Ovary (tissue), 9 donors: ENCODE data around the gene IGLL1. TPM values are rescaled to one million over a fixed set of nuclear protein-coding genes. Genes with fewer than 3 reads are reported as not detected.

ENCODE experiments used
- DNase-seq, 5 donors: peaks; one replicate each; pipeline ENCODE4 v3.0.0-alpha.2; 2019 to 2020
- H3K27ac ChIP-seq, 2 donors: fragments of 200-600 bp; one replicate each; pipeline versions ENCODE4 v1.5.1 to v1.8.0; 2019 to 2022
- H3K27me3 ChIP-seq: fragments of 200-600 bp; one replicate; pipeline ENCODE4 v1.8.0; 2022
- H3K36me3 ChIP-seq: fragments of 200-600 bp; sonication (generic); one replicate; pipeline ENCODE4 v1.5.1; 2019
- H3K4me1 ChIP-seq: one replicate; pipeline ENCODE4 v1.8.1; 2013; ENCODE audit warnings: mild to moderate bottlenecking, moderate library complexity; ENCODE audit not compliant: insufficient read depth
- H3K4me3 ChIP-seq: fragments of 200-600 bp; sonication (generic); one replicate; pipeline ENCODE4 v1.5.1; 2017
- H3K9me3 ChIP-seq, 2 donors: fragments of 200-600 bp in 1 of 2; sonication (generic) in 1 of 2; one replicate each; pipeline versions ENCODE4 v1.5.1 to v1.8.1; 2013 to 2019; ENCODE audit warnings: mild to moderate bottlenecking in 1 of 2, moderate library complexity in 1 of 2
- CTCF ChIP-seq, 3 donors: fragments of 450-650 bp in 2 of 3; fragments of 200-600 bp in 1 of 3; IDR thresholded peaks; one replicate each; pipeline versions ENCODE4 v1.5.1 to v1.8.0; 2016 to 2022; ENCODE audit warnings: antibody characterized with exemption in 3 of 3, mild to moderate bottlenecking in 1 of 3
- EP300 ChIP-seq: sonication (generic); formaldehyde crosslinking; IDR thresholded peaks from one replicate; pipeline ENCODE4 v1.6.1; 2017; ENCODE audit warnings: antibody characterized with exemption
- POLR2A ChIP-seq: fragments of 450-650 bp; IDR thresholded peaks from one replicate; pipeline ENCODE4 v1.6.1; 2017; ENCODE audit warnings: antibody characterized with exemption, mild to moderate bottlenecking, moderate library complexity
- WGBS, 3 donors: extraction: QIAGEN DNeasy Blood & Tissue Kit in 1 of 3; methylation state at CpG; one replicate each; pipeline versions ENCODE4 v1.1.5 to v1.1.7; 2013 to 2017; 5-methylcytosine and 5-hydroxymethylcytosine counted together
- intact Hi-C, 4 donors: fragments of 100-400 bp; cut with DNase I; formaldehyde crosslinking; loops; one replicate each; pipeline versions ENCODE4 v1.11.0 to v1.15.1; 2022 to 2023
- polyA plus RNA-seq, 2 donors: library from polyadenylated mRNA; stranded (reverse); fragments of 200-250 nt in 1 of 2; fragments of 350-450 nt in 1 of 2; fragmentation: Illumina TruSeq in 1 of 2; extraction: RNeasy Lipid Tissue Mini Kit (QIAGEN cat#74804) in 1 of 2; gene quantifications; one replicate each; pipeline ENCODE4 v1.2.3, GENCODE V29; 2013 to 2014
- small RNA-seq: library from RNA; depleted of rRNA; stranded (forward); fragments of <200 nt; gene quantifications from one replicate; pipeline ENCODE3, GENCODE V24; 2016
- total RNA-seq, 7 donors: library from RNA; depleted of rRNA in 2 of 7; stranded (reverse); fragments of >200 nt in 2 of 7; fragmentation: NEBNext Ultra II Directional in 3 of 7; extraction: Animal tissue kit (Norgen Biotek cat#: 25700) in 3 of 7; gene quantifications; one replicate each; pipeline versions ENCODE4 v1.1.0 to v1.2.4, GENCODE V29; 2016 to 2023
- donor health status: DM: no; HTN: no; CAD: no; lungs with moderate emphysema.
- donor health status: DM: no; HTN: no; CAD: no.
- donor health status: Bipolar disorder and iron deficiency.
- donor health status: DM: yes; HTN: yes; CAD: no.
- donor health status: DM: no; HTN: no; CAD: no.
- donor health status: DM: yes; HTN: yes; CAD: no.

Gene IGLL1
- total and polyA plus RNA-seq, 9 donors: 0.34 TPM; not detected in 8

DNA sequence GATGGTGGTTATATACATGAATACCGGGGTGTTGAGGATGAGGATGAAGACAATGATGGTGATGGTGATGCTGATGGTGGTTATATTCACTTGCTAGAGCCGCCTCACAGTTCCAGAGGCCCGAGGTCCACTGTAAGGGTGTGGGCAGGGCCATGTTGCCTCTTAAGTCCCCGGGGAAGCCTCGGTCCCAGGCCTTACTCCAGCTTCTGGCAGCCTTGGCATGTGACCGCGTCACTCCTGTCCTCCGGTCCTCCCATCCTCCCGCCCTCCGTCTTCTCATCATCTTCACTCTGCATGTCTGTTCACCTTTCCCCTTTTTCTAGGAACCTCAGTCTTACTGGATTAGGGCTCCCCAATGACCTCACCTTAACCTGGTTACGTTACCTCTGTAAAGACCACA lies 54.6 kb downstream of the IGLL1 start:
- Histone ChIP-seq H3K36me3 (no peaks in the 10 kb centered on the region), H3K9me3 (no peaks in the 10 kb centered on the region), H3K4me3 (no peak overlapping the region), H3K27ac (no peak overlapping the region), H3K4me1 (peaks cover 30% of the 10 kb centered on the region), H3K27me3 (no peaks in the 10 kb centered on the region)
- TF ChIP-seq POLR2A (no peak), CTCF (IDR thresholded peaks at IDR 0.05) (no peak), EP300 (no peak)
- WGBS, 3 donors: 88 to 91% (median 88%) methylated on average over 11 of the region's 11 CpGs
- peak in 3 of 5 donors; percentile 34 to 41 (median 38) for DNase-seq
- intact Hi-C loops: loop anchor here in 1 of 4 donors (10.0 kb wide), 1 partner anchor 121 kb away; no protein-coding TSS in a partner anchor

GRCh38 chr22:23524226-23524625 lies 55.9 kb downstream of the IGLL1 start:
- Histone ChIP-seq H3K4me1 (peaks cover 31% of the 10 kb centered on the region), H3K4me3 (no peak overlapping the region), H3K27ac (peak overlapping the region in 1 of 2 donors; percentile 97), H3K36me3 (no peaks in the 10 kb centered on the region), H3K9me3 (no peaks in the 10 kb centered on the region), H3K27me3 (no peaks in the 10 kb centered on the region)
- intact Hi-C loops: loop anchor here in 1 of 4 donors (10.0 kb wide), 1 partner anchor 119 kb away; no protein-coding TSS in a partner anchor
- peak in 2 of 5 donors; percentile 28 to 35 for DNase-seq
- TF ChIP-seq CTCF (IDR thresholded peaks at IDR 0.05) (no peak), EP300 (no peak), POLR2A (no peak)
- 91 to 96% (median 94%) methylated on average over 6 of the region's 6 CpGs for WGBS, 3 donors

DNA sequence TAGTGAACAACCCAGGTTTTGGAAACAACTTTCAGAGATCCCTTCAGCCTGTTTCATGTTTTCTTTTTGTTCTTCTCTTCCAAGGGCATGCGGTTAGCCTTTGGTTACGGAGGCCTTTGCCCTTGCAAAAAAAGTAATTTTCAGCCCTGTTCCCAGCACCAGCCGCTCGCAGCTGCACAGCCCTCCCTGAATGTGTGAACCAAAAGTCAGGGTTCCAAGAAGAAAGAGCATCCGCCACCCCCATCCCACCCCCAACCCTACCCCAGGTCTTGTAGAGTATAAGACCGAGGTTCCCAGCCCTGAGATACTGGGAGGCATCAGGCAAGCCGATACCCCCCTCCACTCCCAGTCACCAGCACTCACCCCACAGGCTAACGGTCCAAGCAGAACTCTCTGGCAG lies 56.4 kb downstream of the IGLL1 start:
- DNase-seq: peak in 3 of 5 donors; percentile 35 to 68 (median 46)
- Histone ChIP-seq H3K4me3 (no peak overlapping the region), H3K36me3 (no peaks in the 10 kb centered on the region), H3K9me3 (no peaks in the 10 kb centered on the region), H3K4me1 (peaks cover 28% of the 10 kb centered on the region), H3K27ac (peak overlapping the region in 1 of 2 donors; percentile 97), H3K27me3 (no peaks in the 10 kb centered on the region)
- 21 to 50% (median 29%) methylated on average over 8 of the region's 8 CpGs for WGBS, 3 donors
- no peak for TF ChIP-seq EP300
- no peak for TF ChIP-seq POLR2A
- intact Hi-C loops: loop anchor here in 1 of 4 donors (10.0 kb wide), 1 partner anchor 119 kb away; no protein-coding TSS in a partner anchor

Small RNA genes within 50 kb of the gene (small RNA-seq; reads per million reads assigned to genes)
- not detected for gene AP000346.3

Other genes with a start within 250 kb of the IGLL1 start
- gene DRICH1, start 52.0 kb upstream of the IGLL1 start, total RNA-seq: 1 to 10 TPM in 3 of 7 donors, under 1 TPM in 3, not detected in 1; 0.62 to 3.6 (median 1.0) TPM
- gene DRICH1, start 52.0 kb upstream of the IGLL1 start, polyA plus RNA-seq: under 1 TPM; 0.32 to 0.35 TPM
- under 1 TPM in 1 of 7 donors, not detected in 6; 0.20 TPM for gene RGL4, start 110.7 kb upstream of the IGLL1 start, total RNA-seq
- gene RGL4, start 110.7 kb upstream of the IGLL1 start, polyA plus RNA-seq: under 1 TPM in 1 of 2 donors, not detected in 1; 0.31 TPM
- 10 to 100 TPM in 5 of 7 donors, 1 to 10 TPM in 2; 4.8 to 21.6 (median 17.8) TPM for gene ZNF70, start 170.8 kb upstream of the IGLL1 start, total RNA-seq
- gene ZNF70, start 170.8 kb upstream of the IGLL1 start, polyA plus RNA-seq: 1 to 10 TPM; 3.8 to 6.4 TPM
- gene VPREB3, start 174.1 kb upstream of the IGLL1 start, total RNA-seq: 1 to 10 TPM in 1 of 7 donors, not detected in 6; 2.8 TPM
- gene VPREB3, start 174.1 kb upstream of the IGLL1 start, polyA plus RNA-seq: not detected
- gene C22orf15, start 182.7 kb upstream of the IGLL1 start, total RNA-seq: 1 to 10 TPM in 4 of 7 donors, under 1 TPM in 3; 0.48 to 6.5 (median 1.1) TPM
- under 1 TPM; 0.28 to 0.77 TPM for gene C22orf15, start 182.7 kb upstream of the IGLL1 start, polyA plus RNA-seq
- gene CHCHD10, start 187.7 kb upstream of the IGLL1 start, total RNA-seq: 10 to 100 TPM in 6 of 7 donors, 1 to 10 TPM in 1; 2.7 to 40.5 (median 22.9) TPM
- gene CHCHD10, start 187.7 kb upstream of the IGLL1 start, polyA plus RNA-seq: 10 to 100 TPM; 17.6 to 20.1 TPM
- gene MMP11, start 192.6 kb upstream of the IGLL1 start, total RNA-seq: 10 to 100 TPM in 4 of 7 donors, 1 to 10 TPM in 3; 1.4 to 59.7 (median 12.1) TPM
- gene MMP11, start 192.6 kb upstream of the IGLL1 start, polyA plus RNA-seq: 10 to 100 TPM in 1 of 2 donors, 1 to 10 TPM in 1; 1.4 to 11.4 TPM
- gene SMARCB1, start 206.7 kb upstream of the IGLL1 start, total RNA-seq: 100 to 1,000 TPM in 1 of 7 donors, 10 to 100 TPM in 6; 47.1 to 107 (median 87.3) TPM
- 10 to 100 TPM; 75.4 to 87.0 TPM for gene SMARCB1, start 206.7 kb upstream of the IGLL1 start, polyA plus RNA-seq